OCI-LY3 (cell line): ENCODE measurements around the gene SARDH.
"Not testable (repeated sequence)": the region's sequence is repeated elsewhere in the genome, so short reads cannot be mapped to it uniquely, and the experiment has no call there.

Experiments
- EZH2phosphoT487 ChIP-seq: fragments of 200-600 bp; shearing (Covaris generic); IDR thresholded peaks from 2 replicates; pipeline ENCODE4 v1.6.1; 2018; ENCODE audit warnings: antibody characterized with exemption, mixed run types, low read depth
- TF ChIP-seq, protein P1 (sequence below): fragments of 200-600, 300-600 bp; sonication (generic); IDR thresholded peaks from 2 replicates; pipeline ENCODE4 v1.5.1; 2014; ENCODE audit warnings: antibody characterized with exemption, low read length, low read depth

DNA sequence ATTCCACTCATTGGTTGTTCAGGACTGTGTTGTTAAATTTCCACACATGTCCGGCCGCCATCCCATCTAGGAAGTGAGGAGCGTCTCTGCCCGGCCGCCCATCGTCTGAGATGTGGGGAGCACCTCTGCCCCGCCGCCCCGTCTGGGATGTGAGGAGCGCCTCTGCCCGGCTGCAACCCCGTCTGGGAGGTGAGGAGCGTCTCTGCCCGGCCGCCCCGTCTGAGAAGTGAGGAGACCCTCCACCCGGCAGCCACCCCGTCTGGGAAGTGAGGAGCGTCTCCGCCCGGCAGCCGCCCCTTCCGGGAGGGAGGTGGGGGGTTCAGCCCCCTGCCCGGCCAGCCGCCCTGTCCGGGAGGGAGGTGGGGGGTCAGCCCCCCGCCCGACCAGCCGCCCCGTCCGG, 6.4 kb upstream of the SARDH start:
- TF ChIP-seq, protein P1, sequence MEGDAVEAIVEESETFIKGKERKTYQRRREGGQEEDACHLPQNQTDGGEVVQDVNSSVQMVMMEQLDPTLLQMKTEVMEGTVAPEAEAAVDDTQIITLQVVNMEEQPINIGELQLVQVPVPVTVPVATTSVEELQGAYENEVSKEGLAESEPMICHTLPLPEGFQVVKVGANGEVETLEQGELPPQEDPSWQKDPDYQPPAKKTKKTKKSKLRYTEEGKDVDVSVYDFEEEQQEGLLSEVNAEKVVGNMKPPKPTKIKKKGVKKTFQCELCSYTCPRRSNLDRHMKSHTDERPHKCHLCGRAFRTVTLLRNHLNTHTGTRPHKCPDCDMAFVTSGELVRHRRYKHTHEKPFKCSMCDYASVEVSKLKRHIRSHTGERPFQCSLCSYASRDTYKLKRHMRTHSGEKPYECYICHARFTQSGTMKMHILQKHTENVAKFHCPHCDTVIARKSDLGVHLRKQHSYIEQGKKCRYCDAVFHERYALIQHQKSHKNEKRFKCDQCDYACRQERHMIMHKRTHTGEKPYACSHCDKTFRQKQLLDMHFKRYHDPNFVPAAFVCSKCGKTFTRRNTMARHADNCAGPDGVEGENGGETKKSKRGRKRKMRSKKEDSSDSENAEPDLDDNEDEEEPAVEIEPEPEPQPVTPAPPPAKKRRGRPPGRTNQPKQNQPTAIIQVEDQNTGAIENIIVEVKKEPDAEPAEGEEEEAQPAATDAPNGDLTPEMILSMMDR: not testable (repeated sequence)
- TF ChIP-seq EZH2phosphoT487: not testable (repeated sequence)
